22Rv1 (cell line): ENCODE data around the gene SLC13A2.

ENCODE experiments used
- ZFX ChIP-seq: fragments of 450-650 bp; IDR thresholded peaks from 2 replicates; pipeline ENCODE4 v1.6.1; 2017; ENCODE audit warnings: antibody characterized with exemption, borderline replicate concordance
- TF ChIP-seq, protein P1 (sequence below): fragments of 450-650 bp; IDR thresholded peaks from 2 replicates; pipeline ENCODE4 v1.5.1; 2017; ENCODE audit warnings: mild to moderate bottlenecking

DNA sequence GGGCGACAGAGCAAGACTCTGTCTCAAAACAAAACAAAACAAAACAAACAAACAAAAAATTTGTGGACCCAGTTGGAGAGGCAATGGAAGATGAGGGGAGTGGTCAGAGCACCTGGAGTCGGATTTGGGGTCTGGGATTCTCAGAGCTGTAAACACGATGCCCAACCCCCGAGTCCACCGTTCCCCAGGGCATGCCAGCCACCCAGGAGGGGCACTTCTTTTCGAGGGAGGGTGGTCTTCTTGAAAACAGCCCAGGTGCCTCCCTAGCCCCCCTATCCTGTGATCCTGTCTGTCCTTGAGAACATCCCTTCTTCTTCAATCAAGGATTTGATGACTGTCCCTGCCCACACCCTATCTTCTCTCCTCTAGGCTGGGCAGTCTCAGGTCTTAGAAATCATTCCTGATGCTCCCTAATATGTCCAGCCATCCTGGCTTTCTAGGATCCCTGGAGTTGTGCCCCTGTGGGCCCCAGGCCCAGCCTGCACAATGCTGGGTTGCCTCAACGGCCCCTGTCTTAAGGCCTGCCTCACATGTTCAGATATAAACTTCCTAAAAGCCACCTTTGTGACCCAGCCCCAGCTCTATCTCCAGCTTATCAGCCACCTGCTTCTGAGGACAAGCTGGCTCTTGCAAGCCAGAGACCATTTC is 3.1 kb upstream of the SLC13A2 start:
- no peak for TF ChIP-seq ZFX
- TF ChIP-seq, protein P1, sequence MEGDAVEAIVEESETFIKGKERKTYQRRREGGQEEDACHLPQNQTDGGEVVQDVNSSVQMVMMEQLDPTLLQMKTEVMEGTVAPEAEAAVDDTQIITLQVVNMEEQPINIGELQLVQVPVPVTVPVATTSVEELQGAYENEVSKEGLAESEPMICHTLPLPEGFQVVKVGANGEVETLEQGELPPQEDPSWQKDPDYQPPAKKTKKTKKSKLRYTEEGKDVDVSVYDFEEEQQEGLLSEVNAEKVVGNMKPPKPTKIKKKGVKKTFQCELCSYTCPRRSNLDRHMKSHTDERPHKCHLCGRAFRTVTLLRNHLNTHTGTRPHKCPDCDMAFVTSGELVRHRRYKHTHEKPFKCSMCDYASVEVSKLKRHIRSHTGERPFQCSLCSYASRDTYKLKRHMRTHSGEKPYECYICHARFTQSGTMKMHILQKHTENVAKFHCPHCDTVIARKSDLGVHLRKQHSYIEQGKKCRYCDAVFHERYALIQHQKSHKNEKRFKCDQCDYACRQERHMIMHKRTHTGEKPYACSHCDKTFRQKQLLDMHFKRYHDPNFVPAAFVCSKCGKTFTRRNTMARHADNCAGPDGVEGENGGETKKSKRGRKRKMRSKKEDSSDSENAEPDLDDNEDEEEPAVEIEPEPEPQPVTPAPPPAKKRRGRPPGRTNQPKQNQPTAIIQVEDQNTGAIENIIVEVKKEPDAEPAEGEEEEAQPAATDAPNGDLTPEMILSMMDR: no peak
